IMR-90 (cell line): Measurements from ENCODE around the gene MMAA. TPM values are rescaled to one million over a fixed set of nuclear protein-coding genes. Genes with fewer than 3 reads are reported as not detected.
A peak's percentile ranks its signal among the peaks of the same experiment; 100 is the strongest.

Experiments used
- ATAC-seq: fragments of 200-7000 bp; cut with Tn5 transposase; 2 replicates; pipeline ENCODE4 v1.9.1; 2020; ENCODE audit warnings: low read depth, mild to moderate bottlenecking, moderate library complexity
- BruUV-seq: library from RNA; stranded (reverse); fragments of 400-500 nt; replicated peaks from 2 replicates; lab custom pipeline; 2021; lab: Mats Ljungman, UMichigan
- CTCF ChIA-PET: fragments of 300-600 bp; formaldehyde crosslinking; extraction: SDS; loops from one replicate; lab custom pipeline; 2021; ENCODE audit warnings: antibody characterized with exemption; lab: Yijun Ruan, JAX
- POLR2A ChIA-PET: fragments of 300-600 bp; sonication (Branson Sonifier 250); formaldehyde crosslinking; loops from one replicate; lab custom pipeline; 2022; ENCODE audit warnings: antibody characterized with exemption; ENCODE audit not compliant: unreplicated experiment; lab: Charles Lee
- DNase-seq: peaks from one replicate; pipeline ENCODE4 v3.0.0; 2013
- H2AFZ ChIP-seq: replicated peaks from 2 replicates; pipeline ENCODE3; 2013; ENCODE audit warnings: low read length, mild to moderate bottlenecking; ENCODE audit not compliant: poor library complexity
- H2AK5ac ChIP-seq: 2 replicates; pipeline ENCODE4 v1.6.1; 2013; ENCODE audit warnings: low read depth, low read length, inconsistent platforms
- H2AK9ac ChIP-seq: replicated peaks from 2 replicates; pipeline ENCODE3; 2013; ENCODE audit warnings: mild to moderate bottlenecking, low read depth, low read length, moderate library complexity; ENCODE audit not compliant: poor library complexity
- H2BK120ac ChIP-seq: 2 replicates; pipeline ENCODE4 v1.6.1; 2013; ENCODE audit warnings: low read depth, low read length, inconsistent platforms
- H2BK15ac ChIP-seq: 3 replicates; pipeline ENCODE4 v1.6.1; 2013; ENCODE audit warnings: low read depth, low read length, inconsistent platforms
- H2BK20ac ChIP-seq: 2 replicates; pipeline ENCODE4 v1.6.1; 2013; ENCODE audit warnings: low read depth, mild to moderate bottlenecking, inconsistent platforms, low read length, moderate library complexity
- H2BK5ac ChIP-seq: 2 replicates; pipeline ENCODE4 v1.6.1; 2013; ENCODE audit warnings: mild to moderate bottlenecking, low read depth, low read length, inconsistent platforms; ENCODE audit not compliant: poor library complexity, severe bottlenecking
- H3K14ac ChIP-seq: replicated peaks from 2 replicates; pipeline ENCODE4 v1.6.1; 2013; ENCODE audit warnings: low read depth, low read length, inconsistent platforms
- H3K18ac ChIP-seq: 2 replicates; pipeline ENCODE4 v1.6.1; 2013; ENCODE audit warnings: low read depth, low read length, control low read depth
- H3K23ac ChIP-seq: 2 replicates; pipeline ENCODE4 v1.6.1; 2013; ENCODE audit warnings: low read depth, low read length, inconsistent platforms
- H3K27ac ChIP-seq: 2 replicates; pipeline ENCODE4 v1.5.1; 2013; ENCODE audit warnings: mild to moderate bottlenecking, control low read depth, low read length; ENCODE audit not compliant: insufficient read depth
- H3K27me3 ChIP-seq: 2 replicates; pipeline ENCODE4 v1.6.1; 2013; ENCODE audit warnings: low read length; ENCODE audit not compliant: control insufficient read depth, insufficient read depth
- H3K36me3 ChIP-seq: 2 replicates; pipeline ENCODE4 v1.6.1; 2013; ENCODE audit warnings: low read length, mixed read lengths; ENCODE audit not compliant: control insufficient read depth, insufficient read depth
- H3K4ac ChIP-seq: 2 replicates; pipeline ENCODE4 v1.6.1; 2013; ENCODE audit warnings: low read depth, low read length, inconsistent platforms
- H3K4me1 ChIP-seq: 2 replicates; pipeline ENCODE4 v1.6.1; 2013; ENCODE audit warnings: low read length, mixed read lengths; ENCODE audit not compliant: control insufficient read depth, insufficient read depth
- H3K4me2 ChIP-seq: 2 replicates; pipeline ENCODE4 v1.6.1; 2013; ENCODE audit warnings: low read depth, mild to moderate bottlenecking, control low read depth, low read length, moderate library complexity
- H3K4me3 ChIP-seq: 2 replicates; pipeline ENCODE4 v1.5.1; 2013; ENCODE audit warnings: low read depth, mild to moderate bottlenecking, control low read depth, low read length, moderate library complexity; ENCODE audit not compliant: insufficient read depth
- H3K56ac ChIP-seq: 2 replicates; pipeline ENCODE4 v1.6.1; 2013; ENCODE audit warnings: low read length, inconsistent platforms; ENCODE audit not compliant: insufficient read depth; ENCODE audit errors: extremely low read depth
- H3K79me1 ChIP-seq, 2 experiments: 2 replicates each; pipeline ENCODE4 v1.6.1; 2013; ENCODE audit warnings: low read length in 2 of 2, inconsistent platforms in 1 of 2, low read depth in 1 of 2
- H3K9ac ChIP-seq: 2 replicates; pipeline ENCODE4 v1.6.1; 2013; ENCODE audit warnings: low read depth, low read length, control low read depth
- H3K9me1 ChIP-seq: 2 replicates; pipeline ENCODE4 v1.6.1; 2013; ENCODE audit warnings: low read length, inconsistent platforms; ENCODE audit not compliant: insufficient read depth
- H3K9me3 ChIP-seq: 2 replicates; pipeline ENCODE4 v1.6.1; 2013; ENCODE audit warnings: low read length; ENCODE audit not compliant: control insufficient read depth, insufficient read depth
- H4K20me1 ChIP-seq: 2 replicates; pipeline ENCODE4 v1.6.1; 2013; ENCODE audit warnings: low read length, inconsistent platforms; ENCODE audit not compliant: insufficient read depth
- H4K5ac ChIP-seq: 2 replicates; pipeline ENCODE4 v1.6.1; 2013; ENCODE audit warnings: mild to moderate bottlenecking, low read depth, low read length, control low read depth
- H4K8ac ChIP-seq, 2 experiments: 2 replicates each; pipeline ENCODE4 v1.6.1; 2013; ENCODE audit warnings: low read depth in 2 of 2, low read length in 2 of 2, control low read depth in 1 of 2, inconsistent platforms in 1 of 2
- H4K91ac ChIP-seq: 2 replicates; pipeline ENCODE4 v1.6.1; 2013; ENCODE audit warnings: low read depth, low read length, inconsistent platforms; ENCODE audit not compliant: insufficient read depth
- CEBPB ChIP-seq: IDR thresholded peaks from 2 replicates; pipeline ENCODE4 v1.6.1; 2012; ENCODE audit warnings: low read depth, low read length, improper control_type of control experiment
- CHD1 ChIP-seq: IDR thresholded peaks from 2 replicates; pipeline ENCODE4 v1.6.1; 2012; ENCODE audit warnings: low read depth, low read length, improper control_type of control experiment
- MAFK ChIP-seq: IDR thresholded peaks from 2 replicates; pipeline ENCODE4 v1.6.1; 2012; ENCODE audit warnings: low read depth, low read length, improper control_type of control experiment
- MAZ ChIP-seq: IDR thresholded peaks from 2 replicates; pipeline ENCODE4 v1.6.1; 2012; ENCODE audit warnings: low read depth, mild to moderate bottlenecking, low read length, improper control_type of control experiment, moderate library complexity, borderline replicate concordance
- MXI1 ChIP-seq: IDR thresholded peaks from 2 replicates; pipeline ENCODE4 v1.6.1; 2012; ENCODE audit warnings: low read depth, mild to moderate bottlenecking, low read length, moderate library complexity, borderline replicate concordance
- NFE2L2 ChIP-seq: fragments of 150-350 bp; IDR thresholded peaks from 2 replicates; pipeline ENCODE4 v1.6.1; 2016; ENCODE audit warnings: low read depth, mild to moderate bottlenecking, low read length
- RAD21 ChIP-seq: IDR thresholded peaks from 2 replicates; pipeline ENCODE4 v1.6.1; 2012; ENCODE audit warnings: low read length, improper control_type of control experiment
- RFX5 ChIP-seq: IDR thresholded peaks from 2 replicates; pipeline ENCODE4 v1.8.0; 2012; ENCODE audit warnings: low read depth, mild to moderate bottlenecking, low read length, moderate library complexity
- SMC3 ChIP-seq: fragments of 150-350 bp; IDR thresholded peaks from 2 replicates; pipeline ENCODE4 v1.6.1; 2016; ENCODE audit warnings: low read depth, mild to moderate bottlenecking, antibody characterized with exemption, low read length, moderate library complexity
- WGBS, 2 experiments: methylation state at CpG; one replicate each; pipeline versions ENCODE4 v1.1.5 to v1.1.7; 2013; ENCODE audit warnings: missing lambda C conversion rate in 2 of 2; ENCODE audit not compliant: insufficient read length in 1 of 2; ENCODE audit errors: extremely low coverage in 2 of 2; 5-methylcytosine and 5-hydroxymethylcytosine counted together
- dilution Hi-C: fragments of 300-500 bp; cut with HindIII; formaldehyde crosslinking; loops from one replicate; pipeline ENCODE4 v1.14.3; 2018; ENCODE audit warnings: low sequenced_read_pairs; ENCODE audit not compliant: unreplicated experiment
- in situ Hi-C: fragments of 300-500 bp; cut with MboI; formaldehyde crosslinking; loops from 3 replicates; pipeline ENCODE4 v1.14.3; 2019; ENCODE audit warnings: low sequenced_read_pairs, inconsistent platforms, mixed read lengths
- intact Hi-C: fragments of 100-400 bp; cut with micrococcal nuclease; formaldehyde crosslinking; loops from 2 replicates; pipeline ENCODE4 v1.10.0; 2022
- polyA plus RNA-seq, 3 experiments: library from polyadenylated mRNA; depleted of rRNA; stranded (reverse); fragments of >200 nt; gene quantifications; 2 replicates each; pipeline ENCODE4 v1.2.3, GENCODE V29; 2012; ENCODE audit warnings: low replicate concordance in 1 of 3
- total RNA-seq: library from RNA; depleted of rRNA; stranded (reverse); fragments of >200 nt; gene quantifications from 2 replicates; pipeline ENCODE4 v1.2.3, GENCODE V29; 2012
- TF ChIP-seq, protein P1 (sequence below): fragments of 150-350 bp; IDR thresholded peaks from 2 replicates; pipeline ENCODE4 v1.6.1; 2016; ENCODE audit warnings: low read depth, mild to moderate bottlenecking, low read length, moderate library complexity, borderline replicate concordance
- TF ChIP-seq, protein P2 (sequence below): fragments of 150-350 bp; IDR thresholded peaks from 2 replicates; pipeline ENCODE4 v1.6.1; 2017; ENCODE audit warnings: mild to moderate bottlenecking, antibody characterized with exemption, low read length, low read depth

MMAA gene
- total and polyA plus RNA-seq, 2 of the 4 experiments (the other 2 are of a cell fraction), result 4.4 to 5.2 TPM

DNA sequence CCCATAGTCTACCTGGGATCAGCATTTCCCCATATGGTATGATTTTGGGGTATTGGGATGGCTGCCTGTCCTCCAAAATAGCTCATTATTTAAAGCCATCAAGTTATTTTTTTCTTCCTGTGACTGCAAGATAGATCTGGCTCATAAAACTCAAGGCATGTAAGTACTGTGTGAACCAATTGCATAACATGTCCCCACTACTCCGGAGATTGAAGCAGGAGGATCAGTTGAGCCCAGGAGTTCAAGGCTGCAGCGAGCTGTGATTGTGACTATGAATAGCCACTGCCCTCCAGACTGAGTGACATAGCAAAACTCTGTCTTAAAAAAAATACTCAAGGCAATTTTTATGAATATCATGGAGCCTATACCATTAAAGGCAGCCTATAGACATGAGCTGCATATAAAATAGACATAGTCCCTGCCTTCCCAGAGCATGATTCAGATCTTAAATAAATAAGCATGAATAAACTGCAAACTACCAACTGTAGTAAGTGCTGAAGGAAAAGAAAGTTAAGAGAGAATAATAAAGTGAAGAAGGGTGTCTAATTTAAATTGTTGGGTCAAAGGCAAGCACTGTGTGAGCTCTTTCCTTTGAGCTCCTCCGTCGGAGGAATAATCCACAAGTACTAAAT, 16.9 kb upstream of the MMAA start:
- H3K36me3 ChIP-seq, result no peaks in the 10 kb centered on the region
- peaks cover 3% of the 10 kb centered on the region; the same call in 1 of the 2 replicates for H3K4me1 ChIP-seq
- no peaks in the 10 kb centered on the region for H4K20me1 ChIP-seq
- in situ Hi-C loops (loop anchor here (10.0 to 25.0 kb wide), 2 partner anchors 117 to 390 kb away; partner anchors contain the start of gene SMAD1), dilution Hi-C loops (no loop called here), intact Hi-C loops (no loop called here)
- H3K9ac ChIP-seq, result no peak overlapping the region
- peak; percentile 85 for ATAC-seq
- no peak overlapping the region for H3K27ac ChIP-seq
- no peak overlapping the region for H2AK5ac ChIP-seq
- H3K79me1 ChIP-seq, result no peaks in the 10 kb centered on the region
- H3K18ac ChIP-seq, result no peak overlapping the region
- no peaks in the 10 kb centered on the region; the same call in 1 of the 2 replicates for H3K27me3 ChIP-seq
- peak; percentile 25 for DNase-seq
- no peak overlapping the region for H3K4me3 ChIP-seq
- no peak overlapping the region for H3K14ac ChIP-seq
- POLR2A ChIA-PET, result no interaction called here
- no peak overlapping the region for H3K56ac ChIP-seq
- H2BK5ac ChIP-seq, result no peak overlapping the region
- no peak overlapping the region for H2BK15ac ChIP-seq
- no peak overlapping the region for H3K4me2 ChIP-seq
- no peak overlapping the region for H3K4ac ChIP-seq
- no peaks in the 10 kb centered on the region for H3K9me1 ChIP-seq
- no peak overlapping the region for H4K5ac ChIP-seq
- no peak overlapping the region for H2AK9ac ChIP-seq
- H4K91ac ChIP-seq, result no peak overlapping the region
- CTCF ChIA-PET, result interaction anchor here (1.3 to 1.6 kb wide), 2 partner anchors 8 to 362 kb away, joined by 3 to 6 read pairs; no protein-coding TSS in a partner anchor
- no TSS peak for BruUV-seq
- H2BK120ac ChIP-seq, result no peak overlapping the region
- WGBS, 2 experiments, result 76% methylated on average over 2 of the region's 4 CpGs; no CpG with 5 or more reads in 1 of the 2 experiments
- no peak overlapping the region for H2AFZ ChIP-seq
- H2BK20ac ChIP-seq, result no peak overlapping the region
- no peak overlapping the region for H3K23ac ChIP-seq
- TF ChIP-seq MAFK, result no peak
- no peak for TF ChIP-seq NFE2L2
- TF ChIP-seq, protein P1, sequence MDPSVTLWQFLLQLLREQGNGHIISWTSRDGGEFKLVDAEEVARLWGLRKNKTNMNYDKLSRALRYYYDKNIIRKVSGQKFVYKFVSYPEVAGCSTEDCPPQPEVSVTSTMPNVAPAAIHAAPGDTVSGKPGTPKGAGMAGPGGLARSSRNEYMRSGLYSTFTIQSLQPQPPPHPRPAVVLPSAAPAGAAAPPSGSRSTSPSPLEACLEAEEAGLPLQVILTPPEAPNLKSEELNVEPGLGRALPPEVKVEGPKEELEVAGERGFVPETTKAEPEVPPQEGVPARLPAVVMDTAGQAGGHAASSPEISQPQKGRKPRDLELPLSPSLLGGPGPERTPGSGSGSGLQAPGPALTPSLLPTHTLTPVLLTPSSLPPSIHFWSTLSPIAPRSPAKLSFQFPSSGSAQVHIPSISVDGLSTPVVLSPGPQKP, result no peak
- no peak for TF ChIP-seq RAD21
- TF ChIP-seq, protein P2, sequence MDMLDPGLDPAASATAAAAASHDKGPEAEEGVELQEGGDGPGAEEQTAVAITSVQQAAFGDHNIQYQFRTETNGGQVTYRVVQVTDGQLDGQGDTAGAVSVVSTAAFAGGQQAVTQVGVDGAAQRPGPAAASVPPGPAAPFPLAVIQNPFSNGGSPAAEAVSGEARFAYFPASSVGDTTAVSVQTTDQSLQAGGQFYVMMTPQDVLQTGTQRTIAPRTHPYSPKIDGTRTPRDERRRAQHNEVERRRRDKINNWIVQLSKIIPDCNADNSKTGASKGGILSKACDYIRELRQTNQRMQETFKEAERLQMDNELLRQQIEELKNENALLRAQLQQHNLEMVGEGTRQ, result no peak
- TF ChIP-seq SMC3, result no peak
- TF ChIP-seq CHD1, result no peak
- no peak for TF ChIP-seq RFX5
- TF ChIP-seq MAZ, result no peak
- no peak for TF ChIP-seq CEBPB
- TF ChIP-seq MXI1, result no peak
- no peaks in the 10 kb centered on the region for H3K9me3 ChIP-seq
- H4K8ac ChIP-seq, result no peak overlapping the region
